ENCODE measurements around the gene CSMD2.

Gene CSMD2

GRCh38 chr1:33583567-33583966 lies 581.5 kb downstream of the CSMD2 start:
- Histone ChIP-seq H2AFZ (ENCODE audit: low read depth, low read length, severe bottlenecking) (no peak overlapping the region), H3K4me3 (ENCODE audit: insufficient read depth, low read length, poor library complexity, severe bottlenecking) (no peak overlapping the region), H3K4me2 (ENCODE audit: low read depth, low read length, poor library complexity, severe bottlenecking) (no peak overlapping the region), H3K9me2 (replicated peaks; ENCODE audit: insufficient read depth, low read length) (no peaks in the 10 kb centered on the region), H3K36me3 (ENCODE audit: low read length) (no peaks in the 10 kb centered on the region), H3K79me2 (ENCODE audit: insufficient read depth, low read length) (no peaks in the 10 kb centered on the region), H3F3A (ENCODE audit: insufficient read depth) (no peaks in the 10 kb centered on the region), H3K27me3 (ENCODE audit: low read length) (0 out of 2 replicates have a peak, but pooled peaks cover 3% of the 10 kb centered on the region), H3K9ac (ENCODE audit: low read length) (no peak overlapping the region), H3K27ac (ENCODE audit: low read depth, low read length) (no peak overlapping the region), H3K9me3 (ENCODE audit: insufficient read depth, low read length) (no peaks in the 10 kb centered on the region), H4K20me1 (ENCODE audit: low read depth, low read length) (no peaks in the 10 kb centered on the region)
- TF ChIP-seq CTCF (IDR thresholded peaks at IDR 0.05; ENCODE audit: insufficient read depth, low read length, poor library complexity, severe bottlenecking) (no peak), EZH2phosphoT487 (conservative IDR thresholded peaks at IDR 0.05; ENCODE audit: low read length) (no peak)

GRCh38 chr1:33578557-33579448 lies 586.2 kb downstream of the CSMD2 start:
- H3K79me2 ChIP-seq (ENCODE audit: insufficient read depth, low read length): no peaks in the 10 kb centered on the region
- H3K9me2 ChIP-seq (replicated peaks; ENCODE audit: insufficient read depth, low read length): no peaks in the 10 kb centered on the region
- no peak for TF ChIP-seq EZH2phosphoT487 (conservative IDR thresholded peaks at IDR 0.05; ENCODE audit: low read length)
- no peaks in the 10 kb centered on the region for H3F3A ChIP-seq (ENCODE audit: insufficient read depth)
- no peak overlapping the region for H2AFZ ChIP-seq (ENCODE audit: low read depth, low read length, severe bottlenecking)
- no peaks in the 10 kb centered on the region for H3K36me3 ChIP-seq (ENCODE audit: low read length)
- no peaks in the 10 kb centered on the region for H3K9me3 ChIP-seq (ENCODE audit: insufficient read depth, low read length)
- no peak overlapping the region for H3K4me3 ChIP-seq (ENCODE audit: insufficient read depth, low read length, poor library complexity, severe bottlenecking)
- no peaks in the 10 kb centered on the region for H4K20me1 ChIP-seq (ENCODE audit: low read depth, low read length)
- H3K27ac ChIP-seq (ENCODE audit: low read depth, low read length): no peak overlapping the region
- no peaks in the 10 kb centered on the region for H3K27me3 ChIP-seq (ENCODE audit: low read length)
- H3K9ac ChIP-seq (ENCODE audit: low read length): no peak overlapping the region
- no peak overlapping the region for H3K4me2 ChIP-seq (ENCODE audit: low read depth, low read length, poor library complexity, severe bottlenecking)

GRCh38 chr1:33577663-33578062 lies 587.4 kb downstream of the CSMD2 start:
- H3K4me2 ChIP-seq (ENCODE audit: low read depth, low read length, poor library complexity, severe bottlenecking): no peak overlapping the region

More at GRCh38 chr1:33577663-33578062, 587.4 kb downstream of the CSMD2 start:
- H3K9ac ChIP-seq (ENCODE audit: low read length): no peak overlapping the region
- no peaks in the 10 kb centered on the region for H3F3A ChIP-seq (ENCODE audit: insufficient read depth)
- TF ChIP-seq EZH2phosphoT487 (conservative IDR thresholded peaks at IDR 0.05; ENCODE audit: low read length) (no peak), CTCF (IDR thresholded peaks at IDR 0.05; ENCODE audit: insufficient read depth, low read length, poor library complexity, severe bottlenecking) (no peak)
- H3K79me2 ChIP-seq (ENCODE audit: insufficient read depth, low read length): no peaks in the 10 kb centered on the region
- H3K27me3 ChIP-seq (ENCODE audit: low read length): no peaks in the 10 kb centered on the region
- no peak overlapping the region for H3K27ac ChIP-seq (ENCODE audit: low read depth, low read length)
- H3K4me3 ChIP-seq (ENCODE audit: insufficient read depth, low read length, poor library complexity, severe bottlenecking): no peak overlapping the region
- no peak overlapping the region for H2AFZ ChIP-seq (ENCODE audit: low read depth, low read length, severe bottlenecking)
- no peaks in the 10 kb centered on the region for H4K20me1 ChIP-seq (ENCODE audit: low read depth, low read length)
- H3K9me3 ChIP-seq (ENCODE audit: insufficient read depth, low read length): no peaks in the 10 kb centered on the region
- H3K36me3 ChIP-seq (ENCODE audit: low read length): no peaks in the 10 kb centered on the region
- no peaks in the 10 kb centered on the region for H3K9me2 ChIP-seq (replicated peaks; ENCODE audit: insufficient read depth, low read length)
